Neuronal stem cell (in vitro differentiated cells): ENCODE results near the gene CCDC187.

Source experiments
- DNase-seq: peaks from one replicate; pipeline ENCODE4 v3.0.0-alpha.2; 2013; ENCODE audit warnings: low spot score
- H2AFZ ChIP-seq: one replicate; pipeline ENCODE4 v1.6.1; 2013; ENCODE audit warnings: mild to moderate bottlenecking, low read length, inconsistent platforms
- H2AK5ac ChIP-seq: 2 replicates; pipeline ENCODE4 v1.6.1; 2013; ENCODE audit warnings: low read depth, mild to moderate bottlenecking, inconsistent platforms, low read length, moderate library complexity, mixed read lengths
- H2BK120ac ChIP-seq: 2 replicates; pipeline ENCODE4 v1.6.1; 2013; ENCODE audit warnings: low read depth, mild to moderate bottlenecking, inconsistent platforms, low read length, moderate library complexity, mixed read lengths
- H2BK12ac ChIP-seq: one replicate; pipeline ENCODE4 v1.6.1; 2013; ENCODE audit warnings: low read length, inconsistent platforms
- H2BK15ac ChIP-seq: 2 replicates; pipeline ENCODE4 v1.6.1; 2013; ENCODE audit warnings: mild to moderate bottlenecking, low read length, inconsistent platforms, mixed read lengths
- H2BK5ac ChIP-seq: one replicate; pipeline ENCODE4 v1.6.1; 2013; ENCODE audit warnings: inconsistent platforms, mild to moderate bottlenecking, low read length, moderate library complexity
- H3K14ac ChIP-seq: one replicate; pipeline ENCODE4 v1.6.1; 2013; ENCODE audit warnings: low read length, inconsistent platforms
- H3K18ac ChIP-seq: 2 replicates; pipeline ENCODE4 v1.6.1; 2013; ENCODE audit warnings: low read length, inconsistent platforms
- H3K23ac ChIP-seq: 2 replicates; pipeline ENCODE4 v1.6.1; 2013; ENCODE audit warnings: low read depth, mild to moderate bottlenecking, mixed read lengths, low read length, inconsistent platforms; ENCODE audit not compliant: poor library complexity
- H3K27ac ChIP-seq: replicated peaks from 3 replicates; pipeline ENCODE4 v1.5.1; 2013; ENCODE audit warnings: low read length, inconsistent platforms
- H3K27me3 ChIP-seq, 3 experiments: 2 replicates each; pipeline ENCODE4 v1.6.1; 2013; ENCODE audit warnings: low read length in 3 of 3, mild to moderate bottlenecking in 2 of 3, inconsistent platforms in 1 of 3, low read depth in 1 of 3, mixed read lengths in 1 of 3, moderate library complexity in 1 of 3; ENCODE audit not compliant: control insufficient read depth in 3 of 3, insufficient read depth in 3 of 3
- H3K36me3 ChIP-seq, 2 donors: replicated peaks in 1 of 2; 2 replicates each; pipeline ENCODE4 v1.6.1; 2013; ENCODE audit warnings: low read length in 2 of 2; ENCODE audit not compliant: control insufficient read depth in 2 of 2, insufficient read depth in 2 of 2
- H3K4ac ChIP-seq: 2 replicates; pipeline ENCODE4 v1.6.1; 2013; ENCODE audit warnings: inconsistent platforms, mild to moderate bottlenecking, low read length, moderate library complexity
- H3K4me1 ChIP-seq, 2 donors: 1 replicate in 1 of 2; 2 replicates in 1 of 2; pipeline ENCODE4 v1.6.1; 2013; ENCODE audit warnings: low read length in 2 of 2, low read depth in 1 of 2; ENCODE audit not compliant: control insufficient read depth in 2 of 2, insufficient read depth in 1 of 2
- H3K4me2 ChIP-seq: one replicate; pipeline ENCODE4 v1.6.1; 2013; ENCODE audit warnings: mild to moderate bottlenecking, low read length, inconsistent platforms; ENCODE audit not compliant: insufficient read depth, poor library complexity, severe bottlenecking
- H3K4me3 ChIP-seq, 2 donors: 2 replicates each; pipeline ENCODE4 v1.5.1; 2013; ENCODE audit warnings: low read length in 2 of 2, mild to moderate bottlenecking in 2 of 2, inconsistent platforms in 1 of 2, moderate library complexity in 1 of 2
- H3K79me1 ChIP-seq: one replicate; pipeline ENCODE4 v1.6.1; 2013; ENCODE audit warnings: low read depth, mild to moderate bottlenecking, inconsistent platforms, low read length, moderate library complexity
- H3K9ac ChIP-seq: one replicate; pipeline ENCODE4 v1.6.1; 2013; ENCODE audit warnings: mild to moderate bottlenecking, low read depth, low read length, inconsistent platforms; ENCODE audit not compliant: poor library complexity
- H3K9me3 ChIP-seq, 2 donors: replicated peaks in 1 of 2; 2 replicates each; pipeline versions ENCODE3 to v1.6.1; 2013; ENCODE audit warnings: low read length in 2 of 2, mild to moderate bottlenecking in 2 of 2, inconsistent platforms in 1 of 2, low read depth in 1 of 2, mixed read lengths in 1 of 2, moderate library complexity in 1 of 2; ENCODE audit not compliant: control insufficient read depth in 2 of 2, insufficient read depth in 1 of 2
- H4K8ac ChIP-seq: one replicate; pipeline ENCODE4 v1.6.1; 2013; ENCODE audit warnings: low read depth, mild to moderate bottlenecking, inconsistent platforms, low read length, moderate library complexity
- H4K91ac ChIP-seq: one replicate; pipeline ENCODE4 v1.6.1; 2013; ENCODE audit warnings: low read length, low read depth, mild to moderate bottlenecking, inconsistent platforms; ENCODE audit not compliant: poor library complexity
- WGBS, 2 donors: extraction: QIAGEN DNeasy Blood & Tissue Kit; methylation state at CpG; one replicate each; pipeline ENCODE4 v1.1.7; 2013; ENCODE audit warnings: missing lambda C conversion rate in 2 of 2, mixed read lengths in 1 of 2; ENCODE audit not compliant: insufficient read length in 2 of 2, insufficient replicate concordance in 1 of 2; ENCODE audit errors: extremely low coverage in 2 of 2; 5-methylcytosine and 5-hydroxymethylcytosine counted together

Gene CCDC187

GRCh38 chr9:136351252-136351800 is 47.4 kb upstream of the CCDC187 start:
- H3K9me3 ChIP-seq: no peaks in the 10 kb centered on the region
- H2AFZ ChIP-seq: no peak overlapping the region
- peaks cover 13% of the 10 kb centered on the region for H3K79me1 ChIP-seq
- WGBS, 2 donors: no CpG with 5 or more reads among the region's 11 CpGs
- no peak overlapping the region for H3K9ac ChIP-seq
- no peaks in the 10 kb centered on the region for H3K27me3 ChIP-seq
- H3K18ac ChIP-seq: peak overlapping the region; percentile 27
- no peak overlapping the region for H3K14ac ChIP-seq
- no peak overlapping the region for H2BK12ac ChIP-seq
- H3K4me1 ChIP-seq: peaks cover 2 to 6% of the 10 kb centered on the region in 2 donors
- H2BK120ac ChIP-seq: no peak overlapping the region
- H3K27ac ChIP-seq: no peak overlapping the region
- DNase-seq: no peak
- H4K91ac ChIP-seq: no peak overlapping the region
- H3K23ac ChIP-seq: peak overlapping the region; percentile 25
- H2BK15ac ChIP-seq: no peak overlapping the region
- H4K8ac ChIP-seq: no peak overlapping the region
- H3K4me3 ChIP-seq: no peak overlapping the region
- no peak overlapping the region for H2AK5ac ChIP-seq
- no peak overlapping the region for H3K4me2 ChIP-seq
- peaks cover 2 to 10% of the 10 kb centered on the region in 2 donors for H3K36me3 ChIP-seq
- H3K4ac ChIP-seq: no peak overlapping the region
- H2BK5ac ChIP-seq: no peak overlapping the region

GRCh38 chr9:136349546-136349945 is 45.7 kb upstream of the CCDC187 start:
- Histone ChIP-seq H2BK5ac (peak overlapping the region; percentile 13), H3K18ac (no peak overlapping the region), H2AK5ac (no peak overlapping the region), H2BK120ac (no peak overlapping the region), H3K27ac (no peak overlapping the region), H3K14ac (no peak overlapping the region), H2BK12ac (no peak overlapping the region), H2AFZ (no peak overlapping the region), H3K4ac (no peak overlapping the region), H3K27me3 (no peaks in the 10 kb centered on the region), H3K4me3 (no peak overlapping the region), H3K23ac (no peak overlapping the region), H3K9ac (no peak overlapping the region), H3K4me1 (peaks cover 9 to 16% of the 10 kb centered on the region in 2 donors), H3K9me3 (no peaks in the 10 kb centered on the region), H3K4me2 (no peak overlapping the region), H2BK15ac (no peak overlapping the region), H3K36me3 (peaks cover 2 to 6% of the 10 kb centered on the region in 2 donors), H4K8ac (peak overlapping the region; percentile 72), H4K91ac (no peak overlapping the region), H3K79me1 (peaks cover 13% of the 10 kb centered on the region)
- DNase-seq: no peak
- WGBS, 2 donors: no CpG with 5 or more reads among the region's 24 CpGs

- Histone ChIP-seq H2BK15ac (no peak overlapping the region), H3K18ac (no peak overlapping the region), H4K8ac (no peak overlapping the region), H2BK120ac (no peak overlapping the region), H2BK5ac (peak overlapping the region; percentile 39), H3K27ac (no peak overlapping the region), H2AK5ac (no peak overlapping the region), H3K9ac (no peak overlapping the region), H3K23ac (no peak overlapping the region), H3K14ac (no peak overlapping the region), H3K9me3 (no peaks in the 10 kb centered on the region), H2BK12ac (no peak overlapping the region), H3K4me2 (no peak overlapping the region), H4K91ac (no peak overlapping the region), H3K4me3 (no peak overlapping the region), H3K4me1 (peaks cover 11 to 16% of the 10 kb centered on the region in 2 donors), H3K36me3 (peaks cover 4 to 8% of the 10 kb centered on the region in 2 donors), H3K27me3 (no peaks in the 10 kb centered on the region), H3K4ac (no peak overlapping the region), H2AFZ (no peak overlapping the region), H3K79me1 (peaks cover 13% of the 10 kb centered on the region)
- no CpG with 5 or more reads among the region's 14 CpGs for WGBS, 2 donors
- no peak for DNase-seq
These were observed 44.8 kb upstream of the CCDC187 start for GRCh38 chr9:136348691-136349090.

GRCh38 chr9:136347472-136348256 is 43.8 kb upstream of the CCDC187 start:
- Histone ChIP-seq H3K9me3 (no peaks in the 10 kb centered on the region), H3K36me3 (peaks cover 8 to 16% of the 10 kb centered on the region in 2 donors), H2BK120ac (no peak overlapping the region), H3K4me1 (peaks cover 16 to 18% of the 10 kb centered on the region in 2 donors), H3K27me3 (no peaks in the 10 kb centered on the region), H3K4me3 (no peak overlapping the region), H3K4me2 (no peak overlapping the region), H3K27ac (no peak overlapping the region), H2AFZ (no peak overlapping the region), H2AK5ac (peak overlapping the region; percentile 88), H3K18ac (peak overlapping the region; percentile 57), H2BK12ac (no peak overlapping the region), H4K8ac (no peak overlapping the region), H3K79me1 (peaks cover 13% of the 10 kb centered on the region), H4K91ac (no peak overlapping the region), H3K23ac (peak overlapping the region; percentile 65), H3K4ac (no peak overlapping the region), H2BK5ac (peak overlapping the region; percentile 39), H3K9ac (peak overlapping the region; percentile 50), H2BK15ac (peak overlapping the region; percentile 81), H3K14ac (no peak overlapping the region)
- no CpG with 5 or more reads among the region's 34 CpGs for WGBS, 2 donors
- no peak for DNase-seq
